Measurements from ENCODE around the gene PCDHAC1. TPM values are rescaled to one million over a fixed set of nuclear protein-coding genes. Genes with fewer than 3 reads are reported as not detected.

The PCDHAC1 gene
- total RNA-seq, 1 experiment from 2014 or later: 2.8 TPM

DNA sequence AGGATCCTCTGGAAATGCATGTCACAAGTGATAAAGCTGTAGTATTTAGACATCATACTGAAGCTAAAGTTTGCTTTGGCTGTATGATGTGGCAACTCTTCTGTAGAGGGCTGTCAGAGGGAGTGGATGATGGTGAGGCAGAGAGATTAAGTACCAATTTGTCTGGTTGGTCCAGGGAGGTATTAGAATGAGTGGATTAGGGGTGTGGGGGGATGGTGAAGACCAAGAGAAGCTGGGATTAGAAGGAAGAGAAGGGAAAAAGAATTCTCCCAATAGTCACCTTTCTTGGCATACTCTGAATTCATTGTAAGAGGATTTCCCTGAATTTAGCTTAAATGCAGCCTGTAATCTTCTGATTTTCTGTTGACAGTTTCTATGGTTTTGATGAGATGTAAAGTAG, 43.8 kb downstream of the PCDHAC1 start:
- H3K36me3 Mint-ChIP-seq (ENCODE audit: insufficient read depth, unreplicated experiment): peaks cover 17% of the 10 kb centered on the region
- H3K9me3 Mint-ChIP-seq (ENCODE audit: low read depth, unreplicated experiment): no peaks in the 10 kb centered on the region
- no TSS peak for BruUV-seq (replicated peaks)
- no peaks in the 10 kb centered on the region for H3K27me3 Mint-ChIP-seq (ENCODE audit: unreplicated experiment)
- H3K27ac Mint-ChIP-seq (ENCODE audit: unreplicated experiment): no peak overlapping the region
- CTCF ChIA-PET: no interaction called here
- H3K4me1 Mint-ChIP-seq (ENCODE audit: low read depth, unreplicated experiment): peaks cover 47% of the 10 kb centered on the region
- intact Hi-C loops (cut with micrococcal nuclease; ENCODE audit: unreplicated experiment): no loop called here
- H3K4me3 Mint-ChIP-seq (ENCODE audit: low read depth, unreplicated experiment): peak overlapping the region; percentile 29
- DNase-seq: no peak
- TF ChIP-seq, protein P1, sequence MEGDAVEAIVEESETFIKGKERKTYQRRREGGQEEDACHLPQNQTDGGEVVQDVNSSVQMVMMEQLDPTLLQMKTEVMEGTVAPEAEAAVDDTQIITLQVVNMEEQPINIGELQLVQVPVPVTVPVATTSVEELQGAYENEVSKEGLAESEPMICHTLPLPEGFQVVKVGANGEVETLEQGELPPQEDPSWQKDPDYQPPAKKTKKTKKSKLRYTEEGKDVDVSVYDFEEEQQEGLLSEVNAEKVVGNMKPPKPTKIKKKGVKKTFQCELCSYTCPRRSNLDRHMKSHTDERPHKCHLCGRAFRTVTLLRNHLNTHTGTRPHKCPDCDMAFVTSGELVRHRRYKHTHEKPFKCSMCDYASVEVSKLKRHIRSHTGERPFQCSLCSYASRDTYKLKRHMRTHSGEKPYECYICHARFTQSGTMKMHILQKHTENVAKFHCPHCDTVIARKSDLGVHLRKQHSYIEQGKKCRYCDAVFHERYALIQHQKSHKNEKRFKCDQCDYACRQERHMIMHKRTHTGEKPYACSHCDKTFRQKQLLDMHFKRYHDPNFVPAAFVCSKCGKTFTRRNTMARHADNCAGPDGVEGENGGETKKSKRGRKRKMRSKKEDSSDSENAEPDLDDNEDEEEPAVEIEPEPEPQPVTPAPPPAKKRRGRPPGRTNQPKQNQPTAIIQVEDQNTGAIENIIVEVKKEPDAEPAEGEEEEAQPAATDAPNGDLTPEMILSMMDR (IDR thresholded peaks at IDR 0.05; ENCODE audit: unreplicated experiment): no peak

DNA sequence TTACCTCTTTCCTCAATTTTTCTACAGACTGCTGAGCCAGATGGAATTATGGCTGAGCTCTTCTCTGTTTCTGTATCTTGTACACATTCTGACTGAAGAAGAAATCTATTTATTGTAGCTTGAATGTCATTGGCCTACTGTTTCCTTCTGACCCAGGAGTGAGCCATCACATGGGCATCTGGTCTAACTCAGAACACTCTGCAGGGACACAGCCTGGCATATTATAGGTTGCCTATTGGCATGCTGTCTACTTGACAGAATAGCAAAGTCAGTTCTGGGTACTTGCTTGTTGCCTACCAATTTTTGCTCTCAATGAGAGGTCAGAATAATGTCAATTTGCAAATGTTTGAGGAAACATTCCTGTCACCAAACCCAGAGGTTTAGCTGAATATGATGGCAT, 47.5 kb downstream of the PCDHAC1 start:
- no peaks in the 10 kb centered on the region for H3K27me3 Mint-ChIP-seq (ENCODE audit: unreplicated experiment)
- no peaks in the 10 kb centered on the region for H3K36me3 Mint-ChIP-seq (ENCODE audit: insufficient read depth, unreplicated experiment)
- CTCF ChIA-PET: interaction anchor here (0.5 kb wide), 1 partner anchor 250 kb away, joined by 5 read pairs; no protein-coding TSS in a partner anchor
- no TSS peak for BruUV-seq (replicated peaks)
- DNase-seq: no peak
- no peaks in the 10 kb centered on the region for H3K9me3 Mint-ChIP-seq (ENCODE audit: low read depth, unreplicated experiment)
- TF ChIP-seq, protein P1 (IDR thresholded peaks at IDR 0.05; ENCODE audit: unreplicated experiment): no peak
- no peak overlapping the region for H3K4me3 Mint-ChIP-seq (ENCODE audit: low read depth, unreplicated experiment)
- peaks cover 30% of the 10 kb centered on the region for H3K4me1 Mint-ChIP-seq (ENCODE audit: low read depth, unreplicated experiment)
- intact Hi-C loops (cut with micrococcal nuclease; ENCODE audit: unreplicated experiment): no loop called here
- H3K27ac Mint-ChIP-seq (ENCODE audit: unreplicated experiment): no peak overlapping the region

DNA sequence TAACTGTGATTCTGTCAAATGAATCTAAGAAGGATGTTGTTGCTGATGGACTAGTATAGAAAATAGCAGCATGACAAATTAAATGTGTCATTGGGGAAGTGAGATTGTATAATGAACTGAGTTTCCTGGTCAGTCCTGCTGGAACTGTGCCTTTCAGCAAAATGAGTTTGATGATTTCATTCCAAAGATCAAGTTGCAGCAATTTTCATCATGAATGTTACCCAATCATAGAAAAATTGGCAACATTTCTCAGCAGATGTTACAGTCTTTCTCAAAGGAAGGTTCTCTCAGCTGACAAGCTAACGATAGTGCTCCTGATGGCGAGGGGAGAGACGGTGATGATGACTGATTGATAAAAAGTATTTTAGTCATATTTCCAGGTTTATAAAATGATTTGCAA, 50.9 kb downstream of the PCDHAC1 start:
- Mint-ChIP-seq H3K4me3 (ENCODE audit: low read depth, unreplicated experiment) (no peak overlapping the region), H3K36me3 (ENCODE audit: insufficient read depth, unreplicated experiment) (peaks cover 4% of the 10 kb centered on the region), H3K4me1 (ENCODE audit: low read depth, unreplicated experiment) (no peaks in the 10 kb centered on the region), H3K9me3 (ENCODE audit: low read depth, unreplicated experiment) (no peaks in the 10 kb centered on the region), H3K27me3 (ENCODE audit: unreplicated experiment) (no peaks in the 10 kb centered on the region), H3K27ac (ENCODE audit: unreplicated experiment) (peak overlapping the region; percentile 88)
- no peak for DNase-seq
- BruUV-seq (replicated peaks): no TSS peak
- intact Hi-C loops (cut with micrococcal nuclease; ENCODE audit: unreplicated experiment): no loop called here
- CTCF ChIA-PET: interaction anchor here (0.8 kb wide), 1 partner anchor 11 kb away, joined by 3 read pairs; the partner anchor contains the start of gene PCDHAC2
- TF ChIP-seq, protein P1 (IDR thresholded peaks at IDR 0.05; ENCODE audit: unreplicated experiment): no peak

DNA sequence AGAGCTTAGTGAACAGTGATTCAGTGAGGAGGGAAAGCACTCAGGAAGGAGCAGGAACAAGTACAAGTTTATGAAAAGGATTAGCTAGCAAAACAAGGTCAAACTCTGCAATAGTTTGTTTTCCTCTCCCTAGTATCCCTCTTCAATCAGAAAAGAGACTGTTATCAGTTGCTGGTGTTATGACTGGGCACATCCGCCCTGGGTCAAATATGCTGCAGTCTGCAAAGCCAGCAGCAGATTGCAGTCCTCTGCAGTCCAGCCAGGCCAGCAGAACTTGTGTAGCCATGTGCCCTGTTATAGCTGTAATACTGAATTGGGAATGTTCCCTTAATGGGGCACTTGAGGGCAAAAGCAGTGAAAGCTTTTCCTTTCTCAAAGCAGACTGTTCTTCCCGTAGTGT, 52.2 kb downstream of the PCDHAC1 start:
- H3K27ac Mint-ChIP-seq (ENCODE audit: unreplicated experiment): no peak overlapping the region
- no peaks in the 10 kb centered on the region for H3K27me3 Mint-ChIP-seq (ENCODE audit: unreplicated experiment)
- intact Hi-C loops (cut with micrococcal nuclease; ENCODE audit: unreplicated experiment): no loop called here
- peaks cover 4% of the 10 kb centered on the region for H3K36me3 Mint-ChIP-seq (ENCODE audit: insufficient read depth, unreplicated experiment)
- BruUV-seq (replicated peaks): no TSS peak
- TF ChIP-seq, protein P1 (IDR thresholded peaks at IDR 0.05; ENCODE audit: unreplicated experiment): no peak
- CTCF ChIA-PET: no interaction called here
- no peaks in the 10 kb centered on the region for H3K9me3 Mint-ChIP-seq (ENCODE audit: low read depth, unreplicated experiment)
- no peak overlapping the region for H3K4me3 Mint-ChIP-seq (ENCODE audit: low read depth, unreplicated experiment)
- no peak for DNase-seq
- no peaks in the 10 kb centered on the region for H3K4me1 Mint-ChIP-seq (ENCODE audit: low read depth, unreplicated experiment)
